Breast epithelium (tissue), 4 donors: ENCODE measurements around the gene ATN1. TPM values are rescaled to one million over a fixed set of nuclear protein-coding genes. Genes with fewer than 3 reads are reported as not detected.

Source experiments
- DNase-seq, 2 donors: peaks; one replicate each; pipeline ENCODE4 v3.0.0-alpha.2; 2019; ENCODE audit warnings: low spot score in 2 of 2
- H3K27ac ChIP-seq, 2 donors: fragments of 200-600 bp; sonication (generic) in 1 of 2; one replicate each; pipeline ENCODE4 v1.5.1; 2016 to 2019; ENCODE audit warnings: mild to moderate bottlenecking in 1 of 2
- H3K27me3 ChIP-seq, 2 donors: fragments of 200-600 bp; sonication (generic) in 1 of 2; one replicate each; pipeline versions ENCODE4 v1.5.1 to v1.6.0; 2017 to 2019; ENCODE audit warnings: control low read depth in 1 of 2, mild to moderate bottlenecking in 1 of 2
- H3K36me3 ChIP-seq: fragments of 200-600 bp; one replicate; pipeline ENCODE4 v1.5.1; 2019
- H3K4me1 ChIP-seq, 2 donors: fragments of 200-600 bp; sonication (generic); one replicate each; pipeline ENCODE4 v1.5.1; 2016 to 2019; ENCODE audit warnings: control low read depth in 1 of 2
- H3K4me3 ChIP-seq, 3 donors: fragments of 200-600 bp; sonication (generic); 1 replicate in 2 of 3; 2 replicates in 1 of 3; pipeline ENCODE4 v1.5.1; 2016 to 2019; ENCODE audit warnings: mild to moderate bottlenecking in 3 of 3, moderate library complexity in 2 of 3
- H3K9me3 ChIP-seq, 2 donors: fragments of 200-600 bp; sonication (generic) in 1 of 2; one replicate each; pipeline ENCODE4 v1.5.1; 2016 to 2019; ENCODE audit warnings: control low read depth in 1 of 2
- POLR2A ChIP-seq: fragments of 450-650 bp; IDR thresholded peaks from one replicate; pipeline ENCODE4 v1.6.1; 2016; ENCODE audit warnings: antibody characterized with exemption, mild to moderate bottlenecking, moderate library complexity
- POLR2AphosphoS5 ChIP-seq, 3 donors: sonication (generic); formaldehyde crosslinking; IDR thresholded peaks; one replicate each; pipeline ENCODE4 v1.6.1; 2017; ENCODE audit warnings: antibody characterized with exemption in 3 of 3
- intact Hi-C: fragments of 100-400 bp; cut with DNase I; formaldehyde crosslinking; loops from one replicate; pipeline ENCODE4 v1.15.1; 2023; ENCODE audit warnings: low total_unique reads
- total RNA-seq, 3 donors: library from RNA; depleted of rRNA; stranded (reverse); fragments of >200 nt; gene quantifications; one replicate each; pipeline ENCODE4 v1.1.0, GENCODE V29; 2016
- TF ChIP-seq, protein P1 (sequence below), 3 donors: fragments of 450-650 bp; IDR thresholded peaks; one replicate each; pipeline ENCODE4 v1.5.1; 2016 to 2017; ENCODE audit warnings: antibody characterized with exemption in 3 of 3, mild to moderate bottlenecking in 3 of 3, moderate library complexity in 3 of 3

The ATN1 gene
- total RNA-seq, 3 donors from 2014 or later: 57.9 to 96.4 (median 59.7) TPM

DNA sequence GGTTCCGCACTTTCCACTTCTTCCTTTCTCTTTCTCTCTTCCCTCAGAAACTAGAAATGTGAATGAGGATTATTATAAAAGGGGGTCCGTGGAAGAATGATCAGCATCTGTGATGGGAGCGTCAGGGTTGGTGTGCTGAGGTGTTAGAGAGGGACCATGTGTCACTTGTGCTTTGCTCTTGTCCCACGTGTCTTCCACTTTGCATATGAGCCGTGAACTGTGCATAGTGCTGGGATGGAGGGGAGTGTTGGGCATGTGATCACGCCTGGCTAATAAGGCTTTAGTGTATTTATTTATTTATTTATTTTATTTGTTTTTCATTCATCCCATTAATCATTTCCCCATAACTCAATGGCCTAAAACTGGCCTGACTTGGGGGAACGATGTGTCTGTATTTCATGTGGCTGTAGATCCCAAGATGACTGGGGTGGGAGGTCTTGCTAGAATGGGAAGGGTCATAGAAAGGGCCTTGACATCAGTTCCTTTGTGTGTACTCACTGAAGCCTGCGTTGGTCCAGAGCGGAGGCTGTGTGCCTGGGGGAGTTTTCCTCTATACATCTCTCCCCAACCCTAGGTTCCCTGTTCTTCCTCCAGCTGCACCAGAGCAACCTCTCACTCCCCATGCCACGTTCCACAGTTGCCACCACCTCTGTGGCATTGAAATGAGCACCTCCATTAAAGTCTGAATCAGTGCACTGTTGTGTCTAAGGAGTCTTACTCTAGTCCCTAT is 4.6 kb upstream of the ATN1 start:
- TF ChIP-seq POLR2AphosphoS5 (IDR thresholded peaks at IDR 0.05) (no peak), POLR2A (no peak)
- TF ChIP-seq, protein P1, sequence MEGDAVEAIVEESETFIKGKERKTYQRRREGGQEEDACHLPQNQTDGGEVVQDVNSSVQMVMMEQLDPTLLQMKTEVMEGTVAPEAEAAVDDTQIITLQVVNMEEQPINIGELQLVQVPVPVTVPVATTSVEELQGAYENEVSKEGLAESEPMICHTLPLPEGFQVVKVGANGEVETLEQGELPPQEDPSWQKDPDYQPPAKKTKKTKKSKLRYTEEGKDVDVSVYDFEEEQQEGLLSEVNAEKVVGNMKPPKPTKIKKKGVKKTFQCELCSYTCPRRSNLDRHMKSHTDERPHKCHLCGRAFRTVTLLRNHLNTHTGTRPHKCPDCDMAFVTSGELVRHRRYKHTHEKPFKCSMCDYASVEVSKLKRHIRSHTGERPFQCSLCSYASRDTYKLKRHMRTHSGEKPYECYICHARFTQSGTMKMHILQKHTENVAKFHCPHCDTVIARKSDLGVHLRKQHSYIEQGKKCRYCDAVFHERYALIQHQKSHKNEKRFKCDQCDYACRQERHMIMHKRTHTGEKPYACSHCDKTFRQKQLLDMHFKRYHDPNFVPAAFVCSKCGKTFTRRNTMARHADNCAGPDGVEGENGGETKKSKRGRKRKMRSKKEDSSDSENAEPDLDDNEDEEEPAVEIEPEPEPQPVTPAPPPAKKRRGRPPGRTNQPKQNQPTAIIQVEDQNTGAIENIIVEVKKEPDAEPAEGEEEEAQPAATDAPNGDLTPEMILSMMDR (IDR thresholded peaks at IDR 0.05): no peak
- H3K9me3 ChIP-seq: no peaks in the 10 kb centered on the region
- H3K4me3 ChIP-seq: no peak overlapping the region
- no peak overlapping the region for H3K27ac ChIP-seq
- H3K36me3 ChIP-seq: no peaks in the 10 kb centered on the region
- H3K27me3 ChIP-seq: no peaks in the 10 kb centered on the region
- intact Hi-C loops: no loop called here
- DNase-seq: no peak
- H3K4me1 ChIP-seq: peaks cover 11 to 20% of the 10 kb centered on the region in 2 donors

DNA sequence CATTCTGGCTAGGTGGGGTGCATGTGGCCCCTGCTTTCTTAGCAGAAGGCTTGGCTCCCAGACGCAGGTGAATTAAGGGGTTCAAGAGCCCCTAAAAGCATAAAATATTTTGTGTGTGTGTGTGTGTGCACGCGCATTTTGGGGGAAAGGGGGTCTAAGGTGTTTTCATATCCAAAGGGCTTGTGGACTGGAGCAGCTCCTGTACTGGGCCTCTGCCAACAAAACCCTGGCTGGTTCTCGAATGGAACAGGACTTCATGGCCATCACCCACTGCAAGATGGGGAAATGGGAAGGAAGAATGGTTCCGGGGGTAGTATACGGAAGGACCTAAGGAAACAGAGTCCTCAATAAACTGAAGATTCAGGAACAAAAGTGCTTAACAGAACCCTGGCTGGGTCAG is 3.9 kb upstream of the ATN1 start:
- H3K27ac ChIP-seq: peak overlapping the region; percentile 99
- H3K27me3 ChIP-seq: no peaks in the 10 kb centered on the region
- TF ChIP-seq, protein P1 (IDR thresholded peaks at IDR 0.05): no peak
- TF ChIP-seq POLR2A (no peak), POLR2AphosphoS5 (IDR thresholded peaks at IDR 0.05) (no peak)
- DNase-seq: no peak
- H3K4me1 ChIP-seq: peaks cover 11 to 20% of the 10 kb centered on the region in 2 donors
- H3K36me3 ChIP-seq: no peaks in the 10 kb centered on the region
- H3K4me3 ChIP-seq: no peak overlapping the region
- no peaks in the 10 kb centered on the region for H3K9me3 ChIP-seq
- intact Hi-C loops: no loop called here

DNA sequence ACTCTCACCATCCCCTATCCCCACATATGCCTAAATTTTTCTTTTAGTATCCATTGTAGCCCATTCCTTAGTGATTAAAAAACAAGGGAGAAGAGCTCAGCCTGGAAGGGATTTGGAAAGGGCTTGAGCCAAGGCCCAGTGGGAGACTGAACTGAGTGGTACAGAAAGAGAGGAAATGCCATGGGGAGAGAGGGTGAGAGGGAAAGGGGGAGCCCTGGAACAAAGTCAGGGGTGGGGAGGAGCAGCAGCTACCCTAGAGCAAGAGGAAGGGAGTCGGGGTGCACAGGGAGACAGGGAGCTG is 2.6 kb upstream of the ATN1 start:
- no peaks in the 10 kb centered on the region for H3K36me3 ChIP-seq
- peak overlapping the region in 2 of 3 donors; percentile 94 to 96 for H3K4me3 ChIP-seq
- TF ChIP-seq POLR2A: no peak
- TF ChIP-seq, protein P1 (IDR thresholded peaks at IDR 0.05): no peak
- no peak for TF ChIP-seq POLR2AphosphoS5 (IDR thresholded peaks at IDR 0.05)
- peaks cover 11 to 24% of the 10 kb centered on the region in 2 donors for H3K4me1 ChIP-seq
- intact Hi-C loops: no loop called here
- no peaks in the 10 kb centered on the region for H3K9me3 ChIP-seq
- H3K27me3 ChIP-seq: no peaks in the 10 kb centered on the region
- peak overlapping the region; percentile 99 for H3K27ac ChIP-seq
- no peak for DNase-seq

DNA sequence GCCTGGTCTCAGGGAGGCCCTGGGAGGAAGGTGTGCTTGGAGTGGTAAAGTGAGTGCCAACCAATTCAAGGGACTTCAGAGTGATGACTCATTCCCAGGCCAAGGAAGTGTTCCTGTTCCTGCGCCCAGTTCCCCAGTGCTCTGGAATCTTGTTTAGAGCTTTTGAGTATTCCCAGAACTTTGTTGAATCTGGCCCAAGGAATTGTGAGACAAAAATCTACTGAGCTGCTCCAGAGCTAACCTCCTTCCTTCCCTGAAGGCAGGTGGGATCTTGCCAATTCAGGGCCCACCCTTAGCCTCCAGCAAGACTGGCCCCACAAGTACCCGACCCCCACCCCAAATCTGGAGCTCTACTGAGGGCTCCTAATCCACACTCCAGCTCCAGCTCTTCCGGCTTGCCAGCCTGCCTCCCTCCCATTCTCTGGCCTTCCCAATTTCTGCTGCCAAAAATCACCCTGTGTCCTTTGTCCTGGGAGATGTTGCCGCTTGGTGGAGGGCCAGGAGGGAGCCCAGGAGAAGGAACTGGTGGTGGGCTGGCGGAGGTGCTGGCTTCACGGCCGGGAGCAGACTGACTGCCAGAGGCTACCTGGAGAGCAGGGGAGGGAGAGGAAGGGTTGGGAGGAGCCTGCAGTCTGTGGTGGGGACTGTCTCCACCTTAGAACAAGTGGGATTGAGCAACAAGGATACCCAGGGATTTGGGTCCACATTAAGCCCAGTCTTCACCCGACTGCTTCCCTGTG is 2.0 kb upstream of the ATN1 start:
- peak overlapping the region; percentile 94 to 96 (median 95) for H3K4me3 ChIP-seq
- DNase-seq: peak in 1 of 2 donors; percentile 94
- H3K27ac ChIP-seq: peak overlapping the region; percentile 99
- H3K9me3 ChIP-seq: no peaks in the 10 kb centered on the region
- peak; percentile 40 to 70 (median 51) for TF ChIP-seq POLR2AphosphoS5 (IDR thresholded peaks at IDR 0.05)
- TF ChIP-seq, protein P1 (IDR thresholded peaks at IDR 0.05): peak in 2 of 3 donors; percentile 23
- TF ChIP-seq POLR2A: peak; percentile 40
- intact Hi-C loops: no loop called here
- no peaks in the 10 kb centered on the region for H3K27me3 ChIP-seq
- H3K36me3 ChIP-seq: no peaks in the 10 kb centered on the region
- H3K4me1 ChIP-seq: peaks cover 11 to 27% of the 10 kb centered on the region in 2 donors
